Coronary artery (tissue), 2 donors: ENCODE data around the gene HOXC5.

ENCODE experiments used
- DNase-seq: peaks from one replicate; pipeline ENCODE4 v3.0.0-alpha.2; 2017; ENCODE audit warnings: low spot score
- H3K27ac ChIP-seq, 2 donors: fragments of 200-600 bp; sonication (generic); one replicate each; pipeline ENCODE4 v1.5.1; 2016 to 2019
- H3K4me3 ChIP-seq: fragments of 200-600 bp; sonication (generic); 2 replicates; pipeline ENCODE4 v1.5.1; 2016; ENCODE audit warnings: mild to moderate bottlenecking, moderate library complexity
- CTCF ChIP-seq: fragments of 200-600 bp; sonication (generic); IDR thresholded peaks from one replicate; pipeline ENCODE4 v1.5.1; 2019; ENCODE audit warnings: antibody characterized with exemption

HOXC5 gene

DNA sequence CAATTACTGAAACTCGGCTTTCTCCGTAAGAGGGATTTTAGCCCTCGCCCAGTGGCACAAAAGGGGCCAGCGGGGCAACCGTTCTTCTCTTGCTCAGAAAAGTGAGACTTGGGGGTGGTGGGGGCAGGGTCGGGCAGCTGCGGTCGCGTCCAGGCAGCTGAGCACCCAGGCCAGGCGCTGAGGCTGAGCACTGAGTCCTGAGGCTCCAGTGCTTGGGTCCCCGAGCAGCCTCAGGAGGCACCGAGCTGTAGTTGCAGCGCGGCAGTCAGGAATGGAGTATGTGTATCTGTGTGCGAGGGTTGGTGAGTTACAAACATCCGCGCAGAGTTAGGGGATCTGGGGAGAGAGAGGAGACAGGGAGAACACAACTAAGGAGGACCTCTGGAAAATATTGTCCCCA, 8.7 kb upstream of the HOXC5 start:
- no peak overlapping the region for H3K27ac ChIP-seq

GRCh38 chr12:54024581-54025305, 8.1 kb upstream of the HOXC5 start:
- TF ChIP-seq CTCF = no peak
- no peak for DNase-seq
- H3K4me3 ChIP-seq = no peak overlapping the region
- H3K27ac ChIP-seq = no peak overlapping the region

More for the DNA sequence above, 8.7 kb upstream of the HOXC5 start:
- TF ChIP-seq CTCF = no peak
- no peak for DNase-seq
- no peak overlapping the region for H3K4me3 ChIP-seq

- no peak overlapping the region for H3K4me3 ChIP-seq
- no peak for TF ChIP-seq CTCF
- no peak overlapping the region for H3K27ac ChIP-seq
- no peak for DNase-seq
These were observed 7.1 kb upstream of the HOXC5 start for GRCh38 chr12:54025499-54026405.

DNA sequence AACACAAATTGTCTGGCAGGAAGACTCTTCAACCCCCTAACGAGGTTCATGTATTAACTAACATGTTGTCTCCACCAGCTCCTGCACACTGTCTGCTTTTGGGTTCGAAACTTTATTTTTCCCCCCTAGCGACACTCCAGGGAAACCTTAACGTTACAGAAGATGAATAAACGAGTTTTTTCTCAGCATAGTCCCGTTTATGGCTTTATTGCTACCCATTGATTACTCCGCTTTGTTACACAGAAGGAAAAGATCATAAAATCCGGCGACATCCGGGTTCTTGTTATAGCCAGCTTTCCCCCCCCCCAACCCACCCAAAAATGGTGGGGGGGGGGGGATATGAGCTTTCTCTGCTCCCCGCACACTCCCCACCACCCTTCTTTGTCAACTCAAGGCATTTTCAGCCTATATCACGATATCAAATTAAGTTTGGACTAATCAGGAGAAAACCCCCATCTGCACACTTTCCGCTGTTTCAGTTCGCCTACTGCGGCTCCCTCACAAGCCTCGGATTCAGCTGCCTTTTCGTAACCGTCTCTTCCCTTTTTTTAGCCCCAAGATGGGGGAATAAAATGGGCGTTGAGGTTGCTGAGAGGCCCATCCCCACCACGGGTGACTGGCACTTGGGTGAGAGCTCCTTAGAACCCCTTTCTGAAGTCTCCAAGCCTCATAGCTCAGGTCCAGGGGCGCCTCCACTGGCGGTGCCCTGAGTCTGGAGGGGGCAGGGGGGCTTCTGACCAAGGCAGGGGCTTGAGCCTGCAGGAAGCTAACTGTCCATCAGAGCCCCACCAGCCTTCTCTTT, 6.0 kb upstream of the HOXC5 start:
- Histone ChIP-seq H3K4me3 (no peak overlapping the region), H3K27ac (no peak overlapping the region)
- no peak for DNase-seq
- TF ChIP-seq CTCF = no peak

GRCh38 chr12:54027442-54027786, 5.4 kb upstream of the HOXC5 start:
- no peak for TF ChIP-seq CTCF
- Histone ChIP-seq H3K4me3 (no peak overlapping the region), H3K27ac (no peak overlapping the region)
- no peak for DNase-seq

GRCh38 chr12:54028314-54029201, 4.3 kb upstream of the HOXC5 start, which contains the start of gene HOXC6:
Gene HOXC6, plus strand, starts transcription at chr12:54028440. Its CDS starts 82 bp downstream, at chr12:54028522.
- Histone ChIP-seq H3K27ac (no peak within 1 kb of the TSS), H3K4me3 (peak within 1 kb of the TSS; percentile 51)
- no peak for DNase-seq
- TF ChIP-seq CTCF = no peak
